ENCODE measurements around the gene STK10. TPM values are rescaled to one million over a fixed set of nuclear protein-coding genes. Genes with fewer than 3 reads are reported as not detected.

The STK10 gene
- total RNA-seq, 2 donors from 2014 or later: 9.1 to 9.9 TPM

- no peak overlapping the region for H3K4me3 ChIP-seq
- TF ChIP-seq, protein P1, sequence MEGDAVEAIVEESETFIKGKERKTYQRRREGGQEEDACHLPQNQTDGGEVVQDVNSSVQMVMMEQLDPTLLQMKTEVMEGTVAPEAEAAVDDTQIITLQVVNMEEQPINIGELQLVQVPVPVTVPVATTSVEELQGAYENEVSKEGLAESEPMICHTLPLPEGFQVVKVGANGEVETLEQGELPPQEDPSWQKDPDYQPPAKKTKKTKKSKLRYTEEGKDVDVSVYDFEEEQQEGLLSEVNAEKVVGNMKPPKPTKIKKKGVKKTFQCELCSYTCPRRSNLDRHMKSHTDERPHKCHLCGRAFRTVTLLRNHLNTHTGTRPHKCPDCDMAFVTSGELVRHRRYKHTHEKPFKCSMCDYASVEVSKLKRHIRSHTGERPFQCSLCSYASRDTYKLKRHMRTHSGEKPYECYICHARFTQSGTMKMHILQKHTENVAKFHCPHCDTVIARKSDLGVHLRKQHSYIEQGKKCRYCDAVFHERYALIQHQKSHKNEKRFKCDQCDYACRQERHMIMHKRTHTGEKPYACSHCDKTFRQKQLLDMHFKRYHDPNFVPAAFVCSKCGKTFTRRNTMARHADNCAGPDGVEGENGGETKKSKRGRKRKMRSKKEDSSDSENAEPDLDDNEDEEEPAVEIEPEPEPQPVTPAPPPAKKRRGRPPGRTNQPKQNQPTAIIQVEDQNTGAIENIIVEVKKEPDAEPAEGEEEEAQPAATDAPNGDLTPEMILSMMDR (IDR thresholded peaks at IDR 0.05): no peak
- TF ChIP-seq POLR2A (IDR thresholded peaks at IDR 0.05): no peak
- no peaks in the 10 kb centered on the region for H3K27me3 ChIP-seq
- DNase-seq: no peak
- no peaks in the 10 kb centered on the region for H3K36me3 ChIP-seq (replicated peaks in 1 of 2; ENCODE audit: insufficient read depth in 1 of 2, low read depth in 2 of 2)
- intact Hi-C loops (cut with DNase I): loop anchor here (10.0 kb wide), 1 partner anchor 625 kb away; no protein-coding TSS in a partner anchor
- no peaks in the 10 kb centered on the region for H3K9me3 ChIP-seq
- no peak for ATAC-seq
- H3K27ac ChIP-seq: no peak overlapping the region
- peaks cover 8% of the 10 kb centered on the region for H3K4me1 ChIP-seq
- WGBS, 2 donors: 72 to 88% methylated on average over 4 of the region's 4 CpGs
Measured at GRCh38 chr5:172050080-172050479, 137.9 kb downstream of the STK10 start.

DNA sequence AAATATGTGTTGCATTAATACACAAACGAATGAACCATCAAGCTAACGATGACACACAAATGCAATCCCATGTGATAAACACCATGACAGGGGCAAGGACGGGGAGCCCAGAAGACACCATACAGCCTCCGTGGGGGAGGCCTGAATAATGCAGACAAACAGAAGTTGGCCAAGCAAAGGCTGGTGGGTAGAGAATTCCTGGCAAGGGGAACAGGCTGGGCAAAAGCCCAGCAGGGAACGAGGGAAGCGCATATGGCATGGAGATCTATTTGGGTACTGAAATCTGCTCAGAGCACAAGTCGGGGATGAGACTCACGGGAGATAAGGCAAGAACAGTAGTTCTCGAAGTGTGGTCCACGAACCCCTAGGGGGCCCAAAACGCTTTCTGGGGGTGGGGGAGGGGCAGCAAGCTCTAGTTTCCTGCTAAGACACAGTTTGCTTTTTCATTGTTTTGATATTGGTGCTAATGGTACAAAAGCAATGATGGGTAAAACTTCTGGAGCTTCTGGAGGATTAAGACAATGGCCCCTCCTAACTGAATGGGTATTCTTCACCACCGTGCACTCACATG lies 138.7 kb downstream of the STK10 start:
- H3K36me3 ChIP-seq (replicated peaks in 1 of 2; ENCODE audit: insufficient read depth in 1 of 2, low read depth in 2 of 2): no peaks in the 10 kb centered on the region

DNA sequence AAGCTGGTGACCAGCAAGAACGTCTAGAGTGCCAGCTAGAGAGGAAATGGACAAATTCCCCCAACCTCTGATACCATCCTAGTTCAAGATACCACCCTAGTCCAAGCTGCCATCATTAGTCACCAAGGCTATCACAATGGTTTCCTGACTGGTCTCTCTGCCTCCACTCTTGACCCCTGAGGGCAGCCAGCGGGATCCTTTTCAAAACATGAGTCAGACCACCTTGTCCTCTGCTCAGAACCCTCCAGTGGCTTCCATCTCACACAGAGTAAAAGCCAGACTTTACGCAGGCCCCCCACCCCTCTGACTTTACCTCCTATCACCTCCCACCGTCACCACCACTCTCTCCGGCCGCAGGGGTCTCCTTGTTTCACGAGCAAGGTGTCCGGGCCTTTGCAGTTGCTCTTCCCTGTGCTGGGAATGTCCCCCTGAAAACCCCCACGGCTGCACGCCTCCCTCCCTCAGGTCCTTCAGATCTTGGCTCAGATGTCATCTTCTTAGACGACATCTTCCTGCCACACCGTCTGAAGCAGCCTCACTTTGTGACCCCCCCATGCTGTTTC lies 139.4 kb downstream of the STK10 start:
- Histone ChIP-seq H3K4me1 (peaks cover 8% of the 10 kb centered on the region), H3K36me3 (replicated peaks in 1 of 2; ENCODE audit: insufficient read depth in 1 of 2, low read depth in 2 of 2) (no peaks in the 10 kb centered on the region), H3K27me3 (no peaks in the 10 kb centered on the region), H3K27ac (no peak overlapping the region), H3K4me3 (no peak overlapping the region), H3K9me3 (no peaks in the 10 kb centered on the region)
- WGBS, 2 donors: 91 to 97% methylated on average over 12 of the region's 12 CpGs
- TF ChIP-seq, protein P1 (IDR thresholded peaks at IDR 0.05): no peak
- no peak for TF ChIP-seq POLR2A (IDR thresholded peaks at IDR 0.05)
- ATAC-seq: no peak
- no peak for DNase-seq
- intact Hi-C loops (cut with DNase I): no loop called here

More for the DNA sequence above, 138.7 kb downstream of the STK10 start:
- no peak for ATAC-seq
- Histone ChIP-seq H3K4me3 (no peak overlapping the region), H3K4me1 (peaks cover 8% of the 10 kb centered on the region), H3K9me3 (no peaks in the 10 kb centered on the region), H3K27me3 (no peaks in the 10 kb centered on the region), H3K27ac (no peak overlapping the region)
- DNase-seq: no peak
- TF ChIP-seq POLR2A (IDR thresholded peaks at IDR 0.05): no peak
- TF ChIP-seq, protein P1 (IDR thresholded peaks at IDR 0.05): no peak
- 87 to 92% methylated on average over 12 of the region's 12 CpGs for WGBS, 2 donors
- intact Hi-C loops (cut with DNase I): no loop called here

DNA sequence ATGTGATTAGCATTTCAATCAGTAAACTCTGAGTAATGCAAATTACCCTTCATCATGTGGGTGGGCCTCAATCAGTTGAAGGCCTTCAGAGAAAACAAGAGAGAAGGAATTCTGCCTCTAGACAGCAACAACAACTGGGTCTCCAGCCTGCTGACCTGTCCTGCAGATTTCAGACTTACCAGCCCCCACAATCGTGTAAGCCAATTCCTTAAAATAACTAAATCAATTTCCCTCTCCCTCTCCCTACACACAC lies 139.9 kb downstream of the STK10 start:
- Histone ChIP-seq H3K27ac (no peak overlapping the region), H3K27me3 (no peaks in the 10 kb centered on the region), H3K36me3 (replicated peaks in 1 of 2; ENCODE audit: insufficient read depth in 1 of 2, low read depth in 2 of 2) (no peaks in the 10 kb centered on the region), H3K4me3 (no peak overlapping the region), H3K9me3 (no peaks in the 10 kb centered on the region), H3K4me1 (peaks cover 8% of the 10 kb centered on the region)
- intact Hi-C loops (cut with DNase I): no loop called here
- no peak for ATAC-seq
- DNase-seq: no peak
- 78 to 81% methylated on average over 1 of the region's 1 CpG for WGBS, 2 donors
- no peak for TF ChIP-seq POLR2A (IDR thresholded peaks at IDR 0.05)
- TF ChIP-seq, protein P1 (IDR thresholded peaks at IDR 0.05): no peak

DNA sequence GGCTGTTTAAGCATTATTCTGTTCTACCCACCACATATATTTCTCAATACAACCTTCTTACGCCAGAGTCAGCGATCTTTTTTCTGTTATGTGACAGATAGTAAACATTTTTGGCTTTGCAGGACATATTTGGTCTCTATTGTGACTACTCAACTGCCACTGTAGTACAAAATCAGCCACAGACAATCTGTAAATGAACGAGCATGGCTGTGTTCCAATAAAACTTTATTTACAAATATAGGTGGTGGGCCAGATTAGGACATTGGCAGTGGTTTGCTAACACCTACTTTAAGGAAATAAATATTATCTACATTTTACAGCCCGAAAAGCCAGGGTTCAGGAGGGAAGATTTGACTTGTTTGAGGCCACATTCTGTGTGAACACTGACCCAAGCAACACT lies 141.4 kb downstream of the STK10 start:
- H3K36me3 ChIP-seq (replicated peaks in 1 of 2; ENCODE audit: insufficient read depth in 1 of 2, low read depth in 2 of 2): no peaks in the 10 kb centered on the region
- TF ChIP-seq, protein P1 (IDR thresholded peaks at IDR 0.05): no peak
- TF ChIP-seq POLR2A (IDR thresholded peaks at IDR 0.05): no peak
- H3K27ac ChIP-seq: peak overlapping the region in 1 of 4 donors; percentile 42
- H3K9me3 ChIP-seq: no peaks in the 10 kb centered on the region
- no peaks in the 10 kb centered on the region for H3K27me3 ChIP-seq
- H3K4me1 ChIP-seq: peaks cover 8% of the 10 kb centered on the region
- DNase-seq: no peak
- intact Hi-C loops (cut with DNase I): no loop called here
- 89 to 94% methylated on average over 4 of the region's 4 CpGs for WGBS, 2 donors
- ATAC-seq: no peak
- H3K4me3 ChIP-seq: no peak overlapping the region

Measured in body of pancreas (tissue), 4 donors.